Measurements from ENCODE around the gene NTRK2.

Gene NTRK2

DNA sequence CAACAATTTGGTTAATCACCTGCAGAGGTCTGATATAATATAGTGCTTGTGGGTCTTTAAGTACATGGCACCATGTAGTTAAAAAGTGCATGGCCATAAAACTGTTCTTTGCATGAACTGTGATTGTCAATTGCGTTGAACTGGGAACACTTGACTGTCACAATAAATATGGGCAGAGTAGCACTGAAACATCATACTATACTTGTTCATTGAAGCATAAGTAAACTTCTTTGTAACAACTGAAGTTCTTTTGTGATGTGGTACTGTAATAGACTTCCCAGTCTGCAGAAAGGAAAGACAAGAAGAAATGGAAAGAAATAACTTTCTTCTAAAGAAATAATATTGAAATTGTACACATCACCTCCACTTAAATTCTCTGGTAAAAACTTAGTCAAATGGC lies 9.8 kb upstream of the NTRK2 start:
- Histone ChIP-seq H3K4me1 (ENCODE audit: control insufficient read depth, insufficient read depth, low read length) (no peaks in the 10 kb centered on the region), H3K27me3 (ENCODE audit: control insufficient read depth, insufficient read depth, low read length) (no peaks in the 10 kb centered on the region), H3K9me3 (ENCODE audit: control insufficient read depth, insufficient read depth, low read length) (no peaks in the 10 kb centered on the region), H3K4me3 (ENCODE audit: low read length) (no peak overlapping the region), H3K36me3 (ENCODE audit: control insufficient read depth, insufficient read depth, low read length) (no peaks in the 10 kb centered on the region), H3K27ac (ENCODE audit: low read length) (no peak overlapping the region)
- no CpG with 5 or more reads among the region's 1 CpG for WGBS (ENCODE audit: insufficient coverage, insufficient read length)
- no peak for DNase-seq (ENCODE audit: low read depth, low spot score)

DNA sequence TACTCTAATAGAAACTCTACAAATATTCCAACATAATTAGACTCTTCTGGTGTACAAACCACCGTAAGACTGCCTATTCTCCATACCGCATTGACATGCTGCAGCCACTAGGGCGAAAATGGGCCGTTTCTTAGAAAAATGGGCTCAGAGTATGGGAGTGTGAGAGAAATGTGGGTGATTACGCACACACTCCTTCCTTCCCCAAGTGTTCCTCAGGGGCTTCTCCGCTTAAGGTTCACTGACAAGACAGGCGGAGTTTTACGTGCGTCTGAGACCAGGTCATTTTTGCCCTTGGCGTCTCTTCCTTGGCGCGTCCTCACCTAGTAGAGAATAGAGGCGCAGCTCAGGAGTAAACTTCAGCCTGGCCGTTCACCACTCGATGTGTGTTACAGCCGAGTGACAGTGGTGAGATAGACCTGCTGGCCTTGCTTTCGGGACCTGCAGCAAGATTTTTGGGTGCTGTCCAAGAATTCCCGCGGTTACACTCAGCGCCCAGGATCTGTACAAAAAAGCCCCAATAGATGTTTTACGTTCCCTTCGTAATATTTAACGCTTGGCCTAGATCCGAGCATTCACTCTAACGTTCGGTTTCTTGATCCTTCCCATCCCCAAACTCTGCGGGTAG lies 1.8 kb upstream of the NTRK2 start:
- H3K27me3 ChIP-seq (ENCODE audit: control insufficient read depth, insufficient read depth, low read length), result peaks cover 43% of the 10 kb centered on the region
- 0 out of 2 replicates have a peak, but pooled peaks cover 4% of the 10 kb centered on the region for H3K4me1 ChIP-seq (ENCODE audit: control insufficient read depth, insufficient read depth, low read length)
- no peaks in the 10 kb centered on the region for H3K36me3 ChIP-seq (ENCODE audit: control insufficient read depth, insufficient read depth, low read length)
- H3K4me3 ChIP-seq (ENCODE audit: low read length), result peak overlapping the region; percentile 30; the same call in 1 of the 2 replicates
- WGBS (ENCODE audit: insufficient coverage, insufficient read length), result no CpG with 5 or more reads among the region's 27 CpGs
- no peak for DNase-seq (ENCODE audit: low read depth, low spot score)
- no peaks in the 10 kb centered on the region for H3K9me3 ChIP-seq (ENCODE audit: control insufficient read depth, insufficient read depth, low read length)
- no peak overlapping the region for H3K27ac ChIP-seq (ENCODE audit: low read length)

DNA sequence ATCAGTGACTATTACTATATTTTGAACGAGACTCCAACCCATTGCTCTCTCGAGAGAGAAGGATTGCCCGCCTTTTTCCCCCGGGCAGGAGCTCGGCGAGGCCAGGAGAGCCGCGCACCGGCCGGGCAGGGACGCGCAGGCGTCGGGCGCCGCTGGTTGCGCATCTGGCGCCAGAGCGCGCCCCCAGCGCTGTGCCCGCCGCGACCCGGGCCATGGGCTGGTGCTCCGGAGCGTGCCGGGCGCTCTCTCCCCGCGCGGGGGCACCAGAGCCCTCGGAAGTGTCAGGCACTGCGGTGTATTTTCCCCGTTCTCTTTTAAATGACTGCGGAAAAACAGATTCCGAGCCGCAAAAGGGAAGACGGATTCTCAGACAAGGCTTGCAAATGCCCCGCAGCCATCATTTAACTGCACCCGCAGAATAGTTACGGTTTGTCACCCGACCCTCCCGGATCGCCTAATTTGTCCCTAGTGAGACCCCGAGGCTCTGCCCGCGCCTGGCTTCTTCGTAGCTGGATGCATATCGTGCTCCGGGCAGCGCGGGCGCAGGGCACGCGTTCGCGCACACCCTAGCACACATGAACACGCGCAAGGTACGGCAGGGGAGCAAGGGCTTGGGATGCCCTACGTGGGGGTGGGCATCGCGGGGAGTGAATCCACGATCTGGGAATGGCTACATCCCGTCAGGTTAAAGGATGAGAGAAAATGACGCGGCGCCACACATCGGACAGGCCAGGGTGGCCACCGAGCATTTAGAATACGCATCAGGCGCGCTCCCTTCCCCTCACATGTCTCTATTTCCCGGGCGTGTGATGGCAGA lies 1.1 kb upstream of the NTRK2 start:
- DNase-seq (ENCODE audit: low read depth, low spot score), result no peak
- H3K27ac ChIP-seq (ENCODE audit: low read length), result no peak overlapping the region
- H3K27me3 ChIP-seq (ENCODE audit: control insufficient read depth, insufficient read depth, low read length), result peaks cover 43% of the 10 kb centered on the region
- H3K4me1 ChIP-seq (ENCODE audit: control insufficient read depth, insufficient read depth, low read length), result 0 out of 2 replicates have a peak, but pooled peaks cover 4% of the 10 kb centered on the region
- no CpG with 5 or more reads among the region's 76 CpGs for WGBS (ENCODE audit: insufficient coverage, insufficient read length)
- H3K9me3 ChIP-seq (ENCODE audit: control insufficient read depth, insufficient read depth, low read length), result no peaks in the 10 kb centered on the region
- H3K4me3 ChIP-seq (ENCODE audit: low read length), result peak overlapping the region; percentile 27; the same call in 1 of the 2 replicates
- no peaks in the 10 kb centered on the region for H3K36me3 ChIP-seq (ENCODE audit: control insufficient read depth, insufficient read depth, low read length)

DNA sequence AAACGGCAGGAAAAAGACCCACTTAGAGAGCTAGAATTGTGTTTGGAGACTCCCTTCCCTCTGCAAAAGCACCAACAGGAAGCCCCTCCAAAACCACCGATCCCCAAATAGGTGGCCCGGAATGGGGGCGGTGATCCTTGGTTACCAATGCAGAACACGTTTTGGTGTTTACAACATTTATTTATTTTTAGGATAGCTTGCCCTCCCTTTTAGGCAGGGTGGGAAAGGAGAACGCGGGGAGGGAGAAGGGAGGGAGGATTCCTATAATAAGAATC lies 579 bp upstream of the NTRK2 start:
- WGBS (ENCODE audit: insufficient coverage, insufficient read length), result no CpG with 5 or more reads among the region's 7 CpGs
- peak overlapping the region; percentile 27; the same call in 1 of the 2 replicates for H3K4me3 ChIP-seq (ENCODE audit: low read length)
- H3K9me3 ChIP-seq (ENCODE audit: control insufficient read depth, insufficient read depth, low read length), result no peaks in the 10 kb centered on the region
- H3K36me3 ChIP-seq (ENCODE audit: control insufficient read depth, insufficient read depth, low read length), result no peaks in the 10 kb centered on the region
- no peak for DNase-seq (ENCODE audit: low read depth, low spot score)
- peaks cover 43% of the 10 kb centered on the region for H3K27me3 ChIP-seq (ENCODE audit: control insufficient read depth, insufficient read depth, low read length)
- no peak overlapping the region for H3K27ac ChIP-seq (ENCODE audit: low read length)
- 0 out of 2 replicates have a peak, but pooled peaks cover 4% of the 10 kb centered on the region for H3K4me1 ChIP-seq (ENCODE audit: control insufficient read depth, insufficient read depth, low read length)

DNA sequence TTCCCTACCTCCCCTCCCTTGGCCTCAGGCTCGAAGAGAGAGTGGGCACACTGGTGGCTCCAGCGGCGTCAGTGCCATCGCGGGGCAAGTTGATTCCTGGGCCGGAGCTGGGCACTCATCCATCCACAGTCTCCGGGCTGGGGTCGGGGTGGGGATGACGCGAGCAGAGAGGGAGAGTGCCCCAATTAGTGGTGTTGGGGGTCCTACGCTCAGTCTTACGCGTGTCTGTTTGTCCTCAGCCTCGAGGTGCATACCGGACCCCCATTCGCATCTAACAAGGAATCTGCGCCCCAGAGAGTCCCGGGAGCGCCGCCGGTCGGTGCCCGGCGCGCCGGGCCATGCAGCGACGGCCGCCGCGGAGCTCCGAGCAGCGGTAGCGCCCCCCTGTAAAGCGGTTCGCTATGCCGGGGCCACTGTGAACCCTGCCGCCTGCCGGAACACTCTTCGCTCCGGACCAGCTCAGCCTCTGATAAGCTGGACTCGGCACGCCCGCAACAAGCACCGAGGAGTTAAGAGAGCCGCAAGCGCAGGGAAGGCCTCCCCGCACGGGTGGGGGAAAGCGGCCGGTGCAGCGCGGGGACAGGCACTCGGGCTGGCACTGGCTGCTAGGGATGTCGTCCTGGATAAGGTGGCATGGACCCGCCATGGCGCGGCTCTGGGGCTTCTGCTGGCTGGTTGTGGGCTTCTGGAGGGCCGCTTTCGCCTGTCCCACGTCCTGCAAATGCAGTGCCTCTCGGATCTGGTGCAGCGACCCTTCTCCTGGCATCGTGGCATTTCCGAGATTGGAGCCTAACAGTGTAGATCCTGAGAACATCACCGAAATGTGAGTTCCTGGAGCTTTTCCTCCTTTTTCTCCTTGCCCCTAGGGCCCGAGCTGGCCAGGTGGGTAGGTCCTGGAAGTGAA lies 861 bp downstream of the NTRK2 start:
- H3K27ac ChIP-seq (ENCODE audit: low read length), result no peak overlapping the region
- peak overlapping the region; percentile 17; the same call in 1 of the 2 replicates for H3K4me3 ChIP-seq (ENCODE audit: low read length)
- peaks cover 43% of the 10 kb centered on the region for H3K27me3 ChIP-seq (ENCODE audit: control insufficient read depth, insufficient read depth, low read length)
- DNase-seq (ENCODE audit: low read depth, low spot score), result no peak
- H3K4me1 ChIP-seq (ENCODE audit: control insufficient read depth, insufficient read depth, low read length), result 0 out of 2 replicates have a peak, but pooled peaks cover 4% of the 10 kb centered on the region
- H3K9me3 ChIP-seq (ENCODE audit: control insufficient read depth, insufficient read depth, low read length), result no peaks in the 10 kb centered on the region
- no CpG with 5 or more reads among the region's 67 CpGs for WGBS (ENCODE audit: insufficient coverage, insufficient read length)
- no peaks in the 10 kb centered on the region for H3K36me3 ChIP-seq (ENCODE audit: control insufficient read depth, insufficient read depth, low read length)

DNA sequence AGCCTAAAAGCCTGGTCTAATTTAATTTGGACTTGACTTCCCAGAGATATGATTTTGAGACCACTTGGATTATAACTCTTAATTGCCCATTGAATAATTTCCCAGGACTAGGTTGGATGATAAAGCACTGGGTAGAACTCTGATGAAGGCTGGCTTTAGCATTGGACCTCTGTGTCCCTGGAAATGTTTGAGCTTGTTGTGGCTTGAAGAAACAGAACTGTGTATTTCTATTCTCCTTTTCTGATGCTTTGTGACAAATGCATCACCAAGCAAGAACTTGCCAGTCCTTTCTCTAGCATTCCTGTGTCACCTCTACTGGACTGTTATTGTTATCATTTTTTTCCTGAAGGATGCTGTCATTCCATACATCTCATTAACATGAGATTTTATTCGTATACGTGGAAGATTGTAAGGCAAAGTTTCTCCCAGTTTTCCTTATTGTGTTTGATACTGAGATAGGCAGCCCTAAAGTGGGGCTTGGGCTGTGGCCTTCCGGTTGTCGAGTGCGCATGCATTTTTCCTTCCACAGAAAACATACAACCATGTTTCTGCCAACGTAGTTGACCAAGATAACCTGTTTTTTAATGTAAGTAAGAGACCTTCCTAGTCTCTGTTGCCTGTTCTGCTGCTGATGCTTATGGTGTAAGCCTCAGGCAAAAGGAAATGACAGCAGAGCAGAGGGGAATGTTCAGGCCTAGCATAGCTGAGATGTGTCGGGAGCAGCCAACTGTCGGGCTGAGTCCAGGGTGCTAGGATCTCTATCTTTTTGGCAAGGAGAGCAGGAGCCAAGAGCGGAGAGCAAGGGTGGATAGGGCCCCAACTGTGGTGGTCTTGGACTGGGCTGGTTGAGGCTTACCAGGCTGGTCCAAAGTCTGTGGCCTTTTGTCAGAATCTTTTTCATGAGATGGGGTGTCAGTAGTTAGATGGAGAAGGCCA lies 2.3 kb downstream of the NTRK2 start:
- H3K9me3 ChIP-seq (ENCODE audit: control insufficient read depth, insufficient read depth, low read length), result no peaks in the 10 kb centered on the region
- DNase-seq (ENCODE audit: low read depth, low spot score), result no peak
- 0 out of 2 replicates have a peak, but pooled peaks cover 4% of the 10 kb centered on the region for H3K4me1 ChIP-seq (ENCODE audit: control insufficient read depth, insufficient read depth, low read length)
- H3K36me3 ChIP-seq (ENCODE audit: control insufficient read depth, insufficient read depth, low read length), result no peaks in the 10 kb centered on the region
- no peak overlapping the region for H3K27ac ChIP-seq (ENCODE audit: low read length)
- peaks cover 43% of the 10 kb centered on the region for H3K27me3 ChIP-seq (ENCODE audit: control insufficient read depth, insufficient read depth, low read length)
- WGBS (ENCODE audit: insufficient coverage, insufficient read length), result no CpG with 5 or more reads among the region's 9 CpGs
- H3K4me3 ChIP-seq (ENCODE audit: low read length), result no peak overlapping the region

DNA sequence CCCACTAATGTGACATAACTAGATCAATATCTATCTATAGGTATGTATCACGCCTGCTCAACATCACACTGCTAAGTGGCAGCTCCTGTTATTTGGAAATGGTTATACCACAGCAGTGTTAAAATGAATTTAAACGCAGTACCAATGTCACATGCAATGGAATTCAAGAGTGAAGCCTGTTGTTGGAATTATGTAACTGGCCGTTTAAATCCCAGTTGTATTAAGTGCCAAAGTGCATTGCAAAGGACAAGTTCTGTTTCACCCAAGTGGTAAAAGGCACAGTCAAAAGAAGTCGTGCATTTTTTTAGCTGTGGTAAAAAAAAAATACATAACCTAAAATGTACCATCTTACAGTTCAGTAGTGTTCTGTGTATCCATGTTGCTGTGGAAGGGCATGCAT lies 4.3 kb downstream of the NTRK2 start:
- H3K36me3 ChIP-seq (ENCODE audit: control insufficient read depth, insufficient read depth, low read length), result no peaks in the 10 kb centered on the region
- H3K27me3 ChIP-seq (ENCODE audit: control insufficient read depth, insufficient read depth, low read length), result peaks cover 31% of the 10 kb centered on the region
- H3K27ac ChIP-seq (ENCODE audit: low read length), result no peak overlapping the region
- H3K4me1 ChIP-seq (ENCODE audit: control insufficient read depth, insufficient read depth, low read length), result no peaks in the 10 kb centered on the region
- WGBS (ENCODE audit: insufficient coverage, insufficient read length), result no CpG with 5 or more reads among the region's 4 CpGs
- no peak overlapping the region for H3K4me3 ChIP-seq (ENCODE audit: low read length)
- no peak for DNase-seq (ENCODE audit: low read depth, low spot score)
- H3K9me3 ChIP-seq (ENCODE audit: control insufficient read depth, insufficient read depth, low read length), result no peaks in the 10 kb centered on the region

DNA sequence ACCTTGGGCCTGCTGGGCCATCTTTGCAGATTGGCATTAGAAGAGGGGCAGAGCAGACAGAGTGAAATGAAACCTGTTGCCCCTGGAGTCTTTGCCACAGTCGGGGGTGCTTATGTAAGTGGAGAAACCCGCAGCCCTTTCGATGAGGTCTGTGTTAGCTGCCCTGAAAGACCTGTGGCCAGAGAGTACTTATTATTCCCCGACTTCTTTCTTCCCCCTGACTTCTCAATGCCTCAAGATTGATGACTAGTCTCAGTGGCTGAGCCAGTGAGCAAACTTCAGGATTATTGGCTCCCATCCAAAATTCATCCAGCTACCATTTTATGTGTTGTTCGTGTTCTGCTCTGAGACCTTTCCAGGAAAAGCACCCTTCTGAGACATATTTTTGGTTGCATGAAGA lies 7.6 kb downstream of the NTRK2 start:
- H3K27me3 ChIP-seq (ENCODE audit: control insufficient read depth, insufficient read depth, low read length), result peaks cover 3% of the 10 kb centered on the region
- no peak overlapping the region for H3K4me3 ChIP-seq (ENCODE audit: low read length)
- DNase-seq (ENCODE audit: low read depth, low spot score), result no peak
- WGBS (ENCODE audit: insufficient coverage, insufficient read length), result no CpG with 5 or more reads among the region's 5 CpGs
- no peaks in the 10 kb centered on the region for H3K9me3 ChIP-seq (ENCODE audit: control insufficient read depth, insufficient read depth, low read length)
- no peak overlapping the region for H3K27ac ChIP-seq (ENCODE audit: low read length)
- H3K4me1 ChIP-seq (ENCODE audit: control insufficient read depth, insufficient read depth, low read length), result no peaks in the 10 kb centered on the region
- H3K36me3 ChIP-seq (ENCODE audit: control insufficient read depth, insufficient read depth, low read length), result no peaks in the 10 kb centered on the region

DNA sequence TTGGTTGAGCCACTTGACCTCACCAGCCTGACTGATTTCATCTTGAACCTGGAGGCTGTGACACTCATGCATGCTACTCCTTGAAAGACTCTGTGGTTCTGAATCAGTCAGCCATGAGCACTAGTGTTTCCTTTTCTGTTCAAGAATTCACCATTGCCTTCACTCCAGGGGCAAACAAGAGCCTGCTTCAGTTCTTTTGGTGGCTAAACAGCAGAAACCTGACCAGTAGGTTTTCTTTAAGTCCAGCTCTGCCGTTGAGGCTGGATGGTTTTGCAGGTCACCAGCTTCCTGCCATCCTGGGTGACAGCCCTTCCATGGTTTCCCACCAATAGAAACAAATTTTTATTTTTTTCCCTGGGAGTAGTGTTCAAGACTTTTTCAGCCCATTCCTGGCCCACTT lies 10.0 kb downstream of the NTRK2 start:
- no peaks in the 10 kb centered on the region for H3K36me3 ChIP-seq (ENCODE audit: control insufficient read depth, insufficient read depth, low read length)
- no peaks in the 10 kb centered on the region for H3K9me3 ChIP-seq (ENCODE audit: control insufficient read depth, insufficient read depth, low read length)
- H3K4me3 ChIP-seq (ENCODE audit: low read length), result no peak overlapping the region
- no peak for DNase-seq (ENCODE audit: low read depth, low spot score)
- no peak overlapping the region for H3K27ac ChIP-seq (ENCODE audit: low read length)
- H3K4me1 ChIP-seq (ENCODE audit: control insufficient read depth, insufficient read depth, low read length), result no peaks in the 10 kb centered on the region
- WGBS (ENCODE audit: insufficient coverage, insufficient read length), result no CpG with 5 or more reads among the region's 1 CpG
- H3K27me3 ChIP-seq (ENCODE audit: control insufficient read depth, insufficient read depth, low read length), result no peaks in the 10 kb centered on the region

Data from iPS DF 6.9 (cell line).